MM.1S (cell line): Measurements from ENCODE around the gene VANGL2.

Source experiments
- DNase-seq: peaks from one replicate; pipeline ENCODE4 v3.0.0-alpha.2; 2015
- H2AFZ ChIP-seq: fragments of 300-600 bp; sonication (generic); 2 replicates; pipeline ENCODE4 v1.6.0; 2016; ENCODE audit warnings: antibody characterized with exemption, low read length
- H3F3A ChIP-seq: fragments of 300-600 bp; sonication (generic); 2 replicates; pipeline ENCODE4 v1.6.1; 2016; ENCODE audit warnings: mild to moderate bottlenecking, antibody characterized with exemption, low read length, moderate library complexity, mixed read lengths; ENCODE audit not compliant: insufficient read depth
- H3K27ac ChIP-seq: fragments of 300-600 bp; sonication (generic); 2 replicates; pipeline ENCODE4 v1.5.1; 2016; ENCODE audit warnings: mild to moderate bottlenecking, low read length
- H3K27me3 ChIP-seq: fragments of 300-600 bp; sonication (generic); replicated peaks from 2 replicates; pipeline ENCODE4 v1.6.0; 2016; ENCODE audit warnings: low read length; ENCODE audit not compliant: insufficient read depth
- H3K36me3 ChIP-seq: fragments of 300-600 bp; sonication (generic); replicated peaks from 2 replicates; pipeline ENCODE4 v1.6.1; 2016; ENCODE audit warnings: mild to moderate bottlenecking, low read length, mixed read lengths; ENCODE audit not compliant: insufficient read depth
- H3K4me1 ChIP-seq: fragments of 300-600 bp; sonication (generic); 2 replicates; pipeline ENCODE4 v1.6.1; 2016; ENCODE audit warnings: low read length, mixed read lengths
- H3K4me2 ChIP-seq: fragments of 300-600 bp; sonication (generic); 2 replicates; pipeline ENCODE4 v1.6.0; 2016; ENCODE audit warnings: low read depth, low read length
- H3K4me3 ChIP-seq: fragments of 300-600 bp; sonication (generic); 2 replicates; pipeline ENCODE4 v1.5.1; 2016; ENCODE audit warnings: low read length, mixed read lengths
- H3K79me2 ChIP-seq: fragments of 300-600 bp; sonication (generic); 2 replicates; pipeline ENCODE4 v1.6.1; 2016; ENCODE audit warnings: mixed run types, low read length, mixed read lengths
- H3K9ac ChIP-seq: fragments of 300-600 bp; sonication (generic); 2 replicates; pipeline ENCODE4 v1.6.1; 2016; ENCODE audit warnings: low read length, mixed read lengths
- H3K9me2 ChIP-seq: fragments of 300-600 bp; sonication (generic); replicated peaks from 2 replicates; pipeline ENCODE4 v1.6.1; 2016; ENCODE audit warnings: mild to moderate bottlenecking, low read length, mixed read lengths; ENCODE audit not compliant: insufficient read depth
- H3K9me3 ChIP-seq: fragments of 300-600 bp; sonication (generic); replicated peaks from 2 replicates; pipeline ENCODE4 v1.6.1; 2016; ENCODE audit warnings: mild to moderate bottlenecking, low read length, mixed read lengths; ENCODE audit not compliant: insufficient read depth
- H4K20me1 ChIP-seq: fragments of 300-600 bp; sonication (generic); 2 replicates; pipeline ENCODE4 v1.6.1; 2016; ENCODE audit warnings: mild to moderate bottlenecking, low read length, moderate library complexity, mixed read lengths; ENCODE audit not compliant: insufficient read depth
- EZH2 ChIP-seq: fragments of 300-600 bp; sonication (generic); optimal IDR thresholded peaks from 2 replicates; pipeline ENCODE3; 2017; ENCODE audit warnings: low read depth, mild to moderate bottlenecking, antibody characterized with exemption, low read length, mixed read lengths
- EZH2phosphoT487 ChIP-seq: fragments of 300-600 bp; sonication (generic); IDR thresholded peaks from 2 replicates; pipeline ENCODE4 v1.6.1; 2018; ENCODE audit warnings: antibody characterized with exemption, low read length
- TF ChIP-seq, protein P1 (sequence below): fragments of 300-600 bp; sonication (generic); IDR thresholded peaks from 2 replicates; pipeline ENCODE4 v1.5.1; 2016; ENCODE audit warnings: antibody characterized with exemption, low read length, mixed read lengths

The VANGL2 gene

DNA sequence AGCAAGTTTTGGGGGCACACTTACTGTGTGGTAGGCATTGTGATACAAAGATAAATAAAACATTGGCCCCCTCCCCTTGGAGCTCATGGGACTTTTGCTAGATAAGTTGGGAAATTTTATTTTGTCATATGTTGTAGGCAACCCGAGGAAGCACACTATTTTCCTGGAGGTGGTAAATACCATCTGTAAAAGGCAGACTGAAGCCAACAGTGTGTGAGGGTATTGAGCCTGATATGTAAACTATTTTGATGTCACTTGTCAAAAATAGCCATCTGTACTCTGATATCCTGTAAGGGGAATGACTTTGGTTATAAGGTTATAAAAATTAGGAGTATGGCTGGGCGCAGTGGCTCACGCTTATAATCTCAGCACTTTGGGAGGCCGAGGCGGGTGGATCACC lies 30.6 kb downstream of the VANGL2 start:
- Histone ChIP-seq H3K9ac (no peak overlapping the region), H3K4me2 (no peak overlapping the region), H3F3A (peaks cover 30% of the 10 kb centered on the region), H3K27me3 (no peaks in the 10 kb centered on the region), H3K4me1 (peaks cover 44% of the 10 kb centered on the region), H3K4me3 (no peak overlapping the region), H3K36me3 (no peaks in the 10 kb centered on the region), H3K9me2 (no peaks in the 10 kb centered on the region), H4K20me1 (no peaks in the 10 kb centered on the region), H3K27ac (no peak overlapping the region), H3K79me2 (no peaks in the 10 kb centered on the region), H2AFZ (no peak overlapping the region), H3K9me3 (no peaks in the 10 kb centered on the region)
- no peak for TF ChIP-seq EZH2phosphoT487
- no peak for TF ChIP-seq EZH2
- TF ChIP-seq, protein P1, sequence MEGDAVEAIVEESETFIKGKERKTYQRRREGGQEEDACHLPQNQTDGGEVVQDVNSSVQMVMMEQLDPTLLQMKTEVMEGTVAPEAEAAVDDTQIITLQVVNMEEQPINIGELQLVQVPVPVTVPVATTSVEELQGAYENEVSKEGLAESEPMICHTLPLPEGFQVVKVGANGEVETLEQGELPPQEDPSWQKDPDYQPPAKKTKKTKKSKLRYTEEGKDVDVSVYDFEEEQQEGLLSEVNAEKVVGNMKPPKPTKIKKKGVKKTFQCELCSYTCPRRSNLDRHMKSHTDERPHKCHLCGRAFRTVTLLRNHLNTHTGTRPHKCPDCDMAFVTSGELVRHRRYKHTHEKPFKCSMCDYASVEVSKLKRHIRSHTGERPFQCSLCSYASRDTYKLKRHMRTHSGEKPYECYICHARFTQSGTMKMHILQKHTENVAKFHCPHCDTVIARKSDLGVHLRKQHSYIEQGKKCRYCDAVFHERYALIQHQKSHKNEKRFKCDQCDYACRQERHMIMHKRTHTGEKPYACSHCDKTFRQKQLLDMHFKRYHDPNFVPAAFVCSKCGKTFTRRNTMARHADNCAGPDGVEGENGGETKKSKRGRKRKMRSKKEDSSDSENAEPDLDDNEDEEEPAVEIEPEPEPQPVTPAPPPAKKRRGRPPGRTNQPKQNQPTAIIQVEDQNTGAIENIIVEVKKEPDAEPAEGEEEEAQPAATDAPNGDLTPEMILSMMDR: no peak
- no peak for DNase-seq

DNA sequence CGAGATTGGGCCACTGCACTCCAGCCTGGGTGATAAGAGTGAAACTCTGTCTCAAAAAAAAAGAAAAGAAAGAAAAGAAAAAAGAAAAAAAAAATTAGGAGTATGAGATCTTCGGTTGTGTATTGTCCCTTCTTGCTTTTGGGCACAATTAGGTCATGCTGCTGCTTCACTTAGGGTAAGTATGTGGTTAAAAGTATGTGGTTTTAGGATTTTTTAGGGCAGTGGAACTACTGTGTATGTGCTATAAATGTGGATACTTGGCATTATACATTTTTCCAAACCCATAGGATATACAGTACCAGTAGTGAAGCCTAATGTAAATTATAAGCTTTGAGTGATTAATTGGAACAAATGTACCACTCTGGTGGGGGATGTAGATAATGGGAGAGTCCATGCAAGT lies 31.2 kb downstream of the VANGL2 start:
- TF ChIP-seq EZH2 (no peak), EZH2phosphoT487 (no peak)
- TF ChIP-seq, protein P1: no peak
- Histone ChIP-seq H3K36me3 (no peaks in the 10 kb centered on the region), H3K4me2 (no peak overlapping the region), H4K20me1 (no peaks in the 10 kb centered on the region), H3F3A (peaks cover 30% of the 10 kb centered on the region), H3K79me2 (no peaks in the 10 kb centered on the region), H3K9me2 (no peaks in the 10 kb centered on the region), H2AFZ (no peak overlapping the region), H3K27me3 (no peaks in the 10 kb centered on the region), H3K9ac (no peak overlapping the region), H3K9me3 (no peaks in the 10 kb centered on the region), H3K4me3 (no peak overlapping the region), H3K27ac (no peak overlapping the region), H3K4me1 (peaks cover 44% of the 10 kb centered on the region)
- no peak for DNase-seq

DNA sequence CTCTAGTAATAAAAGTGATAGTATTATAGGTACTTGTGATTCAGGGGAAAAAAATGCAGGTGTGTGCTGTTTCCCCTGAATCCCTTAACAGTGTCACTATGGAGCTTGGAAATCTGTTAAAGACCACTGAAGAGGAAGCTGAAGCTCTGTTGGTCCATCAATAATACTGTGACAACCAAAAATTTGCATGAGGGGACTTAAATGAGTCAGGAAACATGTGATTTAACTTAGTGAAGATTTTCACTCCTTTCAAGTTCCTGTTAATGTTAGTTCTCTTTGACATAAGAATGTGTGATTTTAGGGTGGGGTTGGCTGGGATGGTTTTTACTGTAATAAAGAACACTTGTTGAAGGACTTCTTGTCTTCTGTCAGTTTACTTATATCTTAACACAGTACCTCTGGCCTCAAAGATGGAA lies 32.0 kb downstream of the VANGL2 start:
- Histone ChIP-seq H2AFZ (no peak overlapping the region), H3K9ac (no peak overlapping the region), H3K9me3 (no peaks in the 10 kb centered on the region), H3K9me2 (no peaks in the 10 kb centered on the region), H3K79me2 (no peaks in the 10 kb centered on the region), H3K4me3 (no peak overlapping the region), H3K36me3 (no peaks in the 10 kb centered on the region), H3K27me3 (no peaks in the 10 kb centered on the region), H3K4me1 (peaks cover 53% of the 10 kb centered on the region), H4K20me1 (no peaks in the 10 kb centered on the region), H3K27ac (no peak overlapping the region), H3K4me2 (peak overlapping the region; percentile 19), H3F3A (peaks cover 30% of the 10 kb centered on the region)
- DNase-seq: no peak
- no peak for TF ChIP-seq EZH2phosphoT487
- TF ChIP-seq, protein P1: no peak
- no peak for TF ChIP-seq EZH2
